OCI-LY1 (cell line): ENCODE measurements around the gene NF2.

ENCODE experiments used
- H2AFZ ChIP-seq: fragments of 200-600 bp; sonication (generic), shearing (Covaris generic); 2 replicates; pipeline ENCODE4 v1.6.0; 2014; ENCODE audit warnings: antibody characterized with exemption, mild to moderate bottlenecking, low read length
- H3F3A ChIP-seq: fragments of 200-600 bp; sonication (generic), shearing (Covaris generic); 2 replicates; pipeline ENCODE4 v1.6.0; 2014; ENCODE audit warnings: mild to moderate bottlenecking, antibody characterized with exemption, low read length, moderate library complexity; ENCODE audit not compliant: insufficient read depth
- H3K27ac ChIP-seq: fragments of 200-600 bp; sonication (generic); 2 replicates; pipeline ENCODE4 v1.5.1; 2014; ENCODE audit warnings: low read length, mixed run types, mild to moderate bottlenecking, low read depth; ENCODE audit not compliant: poor library complexity, severe bottlenecking
- H3K27me3 ChIP-seq: fragments of 200-600 bp; sonication (generic); 2 replicates; pipeline ENCODE4 v1.6.0; 2014; ENCODE audit warnings: antibody characterized with exemption, mild to moderate bottlenecking, low read length, moderate library complexity; ENCODE audit not compliant: insufficient read depth
- H3K36me3 ChIP-seq: fragments of 200-600 bp; sonication (generic); 2 replicates; pipeline ENCODE4 v1.6.1; 2014; ENCODE audit warnings: mild to moderate bottlenecking, antibody characterized with exemption, low read length, moderate library complexity, mixed read lengths; ENCODE audit not compliant: insufficient read depth
- H3K4me1 ChIP-seq: fragments of 200-600 bp; sonication (generic); 2 replicates; pipeline ENCODE4 v1.5.1; 2014; ENCODE audit warnings: mild to moderate bottlenecking, low read length, moderate library complexity; ENCODE audit not compliant: insufficient read depth, severe bottlenecking
- H3K4me2 ChIP-seq: fragments of 200-600 bp; sonication (generic), shearing (Covaris generic); 2 replicates; pipeline ENCODE4 v1.6.1; 2014; ENCODE audit warnings: low read length
- H3K4me3 ChIP-seq: fragments of 200-600 bp; sonication (generic); 2 replicates; pipeline ENCODE4 v1.5.1; 2014; ENCODE audit warnings: low read length, low read depth, mild to moderate bottlenecking, mixed read lengths; ENCODE audit not compliant: poor library complexity, severe bottlenecking
- H3K79me2 ChIP-seq: fragments of 200-600 bp; shearing (Covaris generic); 2 replicates; pipeline ENCODE4 v1.6.1; 2016; ENCODE audit warnings: mixed run types, low read length, mixed read lengths; ENCODE audit not compliant: insufficient read depth
- H3K9ac ChIP-seq: fragments of 200-600 bp; sonication (generic), shearing (Covaris generic); 2 replicates; pipeline ENCODE4 v1.6.1; 2014; ENCODE audit warnings: mild to moderate bottlenecking, low read length, mixed read lengths
- H3K9me2 ChIP-seq: fragments of 200-600 bp; sonication (generic), shearing (Covaris generic); 2 replicates; pipeline ENCODE4 v1.6.1; 2014; ENCODE audit warnings: low read depth, mild to moderate bottlenecking, low read length, mixed read lengths
- H3K9me3 ChIP-seq: fragments of 200-600 bp; shearing (Covaris generic); 2 replicates; pipeline ENCODE4 v1.6.1; 2014; ENCODE audit warnings: low read length, mixed read lengths
- H4K20me1 ChIP-seq: fragments of 200-600 bp; sonication (generic), shearing (Covaris generic); 2 replicates; pipeline ENCODE4 v1.6.0; 2016; ENCODE audit warnings: mild to moderate bottlenecking, low read length; ENCODE audit not compliant: insufficient read depth
- CTCF ChIP-seq: fragments of 200-600 bp; sonication (generic), shearing (Covaris generic); IDR thresholded peaks from 2 replicates; pipeline ENCODE4 v1.5.1; 2017; ENCODE audit warnings: mild to moderate bottlenecking, antibody characterized with exemption, low read length, moderate library complexity, mixed read lengths
- EZH2 ChIP-seq: fragments of 200-600 bp; sonication (generic), shearing (Covaris generic); IDR thresholded peaks from 2 replicates; pipeline ENCODE4 v1.8.0; 2017; ENCODE audit warnings: borderline replicate concordance, mixed run types, mild to moderate bottlenecking, antibody characterized with exemption, low read length, moderate library complexity, mixed read lengths

NF2 gene

GRCh38 chr22:29710193-29710592 lies 106.8 kb downstream of the NF2 start:
- no peaks in the 10 kb centered on the region for H3K79me2 ChIP-seq
- H3K36me3 ChIP-seq: no peaks in the 10 kb centered on the region
- H3K9me2 ChIP-seq: no peaks in the 10 kb centered on the region
- TF ChIP-seq CTCF (no peak), EZH2 (no peak)
- no peak overlapping the region for H3K9ac ChIP-seq
- H3K27ac ChIP-seq: no peak overlapping the region
- no peaks in the 10 kb centered on the region for H3F3A ChIP-seq
- no peaks in the 10 kb centered on the region for H4K20me1 ChIP-seq
- H3K4me1 ChIP-seq: no peaks in the 10 kb centered on the region
- H3K4me2 ChIP-seq: no peak overlapping the region
- H2AFZ ChIP-seq: no peak overlapping the region
- H3K9me3 ChIP-seq: no peaks in the 10 kb centered on the region
- no peak overlapping the region for H3K4me3 ChIP-seq
- H3K27me3 ChIP-seq: no peaks in the 10 kb centered on the region; the same call in 1 of the 2 replicates

- H3K9me2 ChIP-seq: no peaks in the 10 kb centered on the region
- no peak overlapping the region for H3K4me3 ChIP-seq
- H3F3A ChIP-seq: no peaks in the 10 kb centered on the region
- H3K4me2 ChIP-seq: no peak overlapping the region
- no peaks in the 10 kb centered on the region for H3K36me3 ChIP-seq
- no peaks in the 10 kb centered on the region for H3K9me3 ChIP-seq
- H3K9ac ChIP-seq: no peak overlapping the region
- H3K4me1 ChIP-seq: no peaks in the 10 kb centered on the region
- H2AFZ ChIP-seq: no peak overlapping the region
- H4K20me1 ChIP-seq: no peaks in the 10 kb centered on the region
- H3K27me3 ChIP-seq: no peaks in the 10 kb centered on the region
- no peaks in the 10 kb centered on the region for H3K79me2 ChIP-seq
- no peak overlapping the region for H3K27ac ChIP-seq
- TF ChIP-seq CTCF (no peak), EZH2 (no peak)
Measured at GRCh38 chr22:29710922-29711593, 107.6 kb downstream of the NF2 start.

- no peaks in the 10 kb centered on the region for H3K4me1 ChIP-seq
Measured at GRCh38 chr22:29712119-29712518, 108.7 kb downstream of the NF2 start.

More at GRCh38 chr22:29712119-29712518, 108.7 kb downstream of the NF2 start:
- H3K27ac ChIP-seq: no peak overlapping the region
- no peaks in the 10 kb centered on the region for H3K79me2 ChIP-seq
- no peaks in the 10 kb centered on the region for H3K36me3 ChIP-seq
- H3K9me3 ChIP-seq: no peaks in the 10 kb centered on the region
- no peaks in the 10 kb centered on the region for H4K20me1 ChIP-seq
- H3K9me2 ChIP-seq: no peaks in the 10 kb centered on the region
- H3K27me3 ChIP-seq: peaks cover 2% of the 10 kb centered on the region; the same call in 1 of the 2 replicates
- H3K4me2 ChIP-seq: no peak overlapping the region
- H3K4me3 ChIP-seq: no peak overlapping the region
- no peak for TF ChIP-seq EZH2
- no peak for TF ChIP-seq CTCF
- H2AFZ ChIP-seq: no peak overlapping the region
- no peaks in the 10 kb centered on the region for H3F3A ChIP-seq
- H3K9ac ChIP-seq: no peak overlapping the region
